HG03097 (cell line): Measurements from ENCODE around the gene PIGU.
"Not testable (repeated sequence)": the region's sequence is repeated elsewhere in the genome, so short reads cannot be mapped to it uniquely, and the experiment has no call there.

ENCODE experiments used
- ATAC-seq: cut with Tn5 transposase; IDR thresholded peaks from one replicate; pipeline ENCODE4 v1.9.1; 2021; ENCODE audit not compliant: unreplicated experiment, low FRiP score

The PIGU gene

GRCh38 chr20:34537651-34538050 lies 139.2 kb downstream of the PIGU start:
- ATAC-seq = no peak

GRCh38 chr20:34536798-34537394 lies 140.0 kb downstream of the PIGU start:
- ATAC-seq = no peak

GRCh38 chr20:34535857-34536256 lies 141.0 kb downstream of the PIGU start:
- ATAC-seq = no peak

- ATAC-seq = no peak
These were observed 141.5 kb downstream of the PIGU start for GRCh38 chr20:34535301-34535840.

GRCh38 chr20:34534391-34535165 lies 142.3 kb downstream of the PIGU start:
- ATAC-seq = no peak

GRCh38 chr20:34532756-34533155 lies 144.1 kb downstream of the PIGU start:
- ATAC-seq = no peak

- no peak for ATAC-seq
These were observed 144.6 kb downstream of the PIGU start for GRCh38 chr20:34532320-34532719.

GRCh38 chr20:34531608-34532265 lies 145.2 kb downstream of the PIGU start:
- no peak for ATAC-seq

GRCh38 chr20:34530342-34530741 lies 146.6 kb downstream of the PIGU start:
- no peak for ATAC-seq

GRCh38 chr20:34529742-34530141 lies 147.2 kb downstream of the PIGU start:
- no peak for ATAC-seq

- ATAC-seq = no peak
These were observed 148.0 kb downstream of the PIGU start for GRCh38 chr20:34528921-34529297.

- ATAC-seq = no peak
These were observed 149.9 kb downstream of the PIGU start for GRCh38 chr20:34527016-34527415.

- no peak for ATAC-seq
These were observed 150.4 kb downstream of the PIGU start for GRCh38 chr20:34526466-34526865.

GRCh38 chr20:34525709-34526416 lies 151.0 kb downstream of the PIGU start:
- ATAC-seq = no peak

GRCh38 chr20:34525342-34525708 lies 151.6 kb downstream of the PIGU start:
- no peak for ATAC-seq

- ATAC-seq = no peak
These were observed 152.5 kb downstream of the PIGU start for GRCh38 chr20:34524426-34524825.

GRCh38 chr20:34522969-34523871 lies 153.7 kb downstream of the PIGU start:
- no peak for ATAC-seq

GRCh38 chr20:34519841-34520240 lies 157.1 kb downstream of the PIGU start:
- ATAC-seq = not testable (repeated sequence)

GRCh38 chr20:34518863-34519262 lies 158.0 kb downstream of the PIGU start:
- not testable (repeated sequence) for ATAC-seq

- ATAC-seq = no peak
These were observed 159.8 kb downstream of the PIGU start for GRCh38 chr20:34517114-34517505.
